CD8-positive, alpha-beta memory T cell (primary cell): ENCODE data around the gene LHX5. TPM values are rescaled to one million over a fixed set of nuclear protein-coding genes. Genes with fewer than 3 reads are reported as not detected.

Experiments used
- CTCF ChIA-PET: fragments of 350-600 bp; sonication (Branson Sonifier 250); formaldehyde crosslinking; loops from one replicate; lab custom pipeline; 2021; ENCODE audit warnings: antibody characterized with exemption; lab: Charles Lee
- POLR2A ChIA-PET: fragments of 350-600 bp; sonication (Branson Sonifier 250); formaldehyde crosslinking; loops from one replicate; lab custom pipeline; 2021; ENCODE audit warnings: antibody characterized with exemption; lab: Charles Lee
- DNase-seq, 5 donors: peaks; one replicate each; pipeline versions ENCODE4 v3.0.0 to v3.0.0-alpha.2; 2020 to 2022; ENCODE audit warnings: mixed read lengths in 1 of 5
- H3K27ac ChIP-seq: one replicate; pipeline ENCODE4 v1.7.0; 2013; ENCODE audit warnings: low read depth, mild to moderate bottlenecking, low read length, moderate library complexity
- H3K27me3 ChIP-seq: 2 replicates; pipeline ENCODE4 v1.7.0; 2013; ENCODE audit warnings: low read length, mild to moderate bottlenecking; ENCODE audit not compliant: insufficient read depth, poor library complexity, severe bottlenecking
- H3K36me3 ChIP-seq: 2 replicates; pipeline ENCODE4 v1.7.0; 2013; ENCODE audit warnings: mild to moderate bottlenecking, low read length, moderate library complexity; ENCODE audit not compliant: insufficient read depth
- H3K4me1 ChIP-seq: 2 replicates; pipeline ENCODE4 v1.7.0; 2013; ENCODE audit warnings: mild to moderate bottlenecking, low read length, moderate library complexity; ENCODE audit not compliant: insufficient read depth
- H3K4me3 ChIP-seq: 2 replicates; pipeline ENCODE4 v1.7.0; 2013; ENCODE audit warnings: mild to moderate bottlenecking, low read length
- H3K9me3 ChIP-seq: 2 replicates; pipeline ENCODE4 v1.7.0; 2013; ENCODE audit warnings: mild to moderate bottlenecking, low read length
- H3K27ac Mint-ChIP-seq, 8 donors: one replicate each; pipeline ENCODE4 v1.8.0; 2020 to 2021; ENCODE audit warnings: mixed read lengths in 8 of 8, mild to moderate bottlenecking in 6 of 8, inconsistent platforms in 3 of 8, moderate library complexity in 3 of 8
- H3K27me3 Mint-ChIP-seq, 2 donors: one replicate each; pipeline ENCODE4 v1.8.0; 2020 to 2021; ENCODE audit warnings: mixed read lengths in 2 of 2, mild to moderate bottlenecking in 1 of 2, moderate library complexity in 1 of 2
- H3K36me3 Mint-ChIP-seq, 3 donors: one replicate each; pipeline ENCODE4 v1.8.0; 2020 to 2021; ENCODE audit warnings: mixed read lengths in 3 of 3, inconsistent platforms in 1 of 3, mild to moderate bottlenecking in 1 of 3
- H3K4me1 Mint-ChIP-seq, 3 donors: one replicate each; pipeline ENCODE4 v1.8.0; 2020 to 2021; ENCODE audit warnings: mixed read lengths in 3 of 3, inconsistent platforms in 1 of 3, mild to moderate bottlenecking in 1 of 3
- H3K4me3 Mint-ChIP-seq, 7 donors: one replicate each; pipeline ENCODE4 v1.8.0; 2020 to 2021; ENCODE audit warnings: mixed read lengths in 7 of 7, mild to moderate bottlenecking in 6 of 7, moderate library complexity in 4 of 7, inconsistent platforms in 2 of 7
- H3K9me3 Mint-ChIP-seq, 5 donors: one replicate each; pipeline ENCODE4 v1.8.0; 2020 to 2022; ENCODE audit warnings: mixed read lengths in 5 of 5, mild to moderate bottlenecking in 3 of 5, moderate library complexity in 2 of 5, inconsistent platforms in 1 of 5
- polyA plus RNA-seq: library from polyadenylated mRNA; unstranded; fragments of 300-500 nt; fragmentation: Illumina TruSeq; gene quantifications from one replicate; pipeline ENCODE4 v1.2.3, GENCODE V29; 2021
- total RNA-seq, 2 experiments: library from RNA; stranded (reverse); gene quantifications; one replicate each; pipeline ENCODE4 v1.2.3, GENCODE V29; 2021

Gene LHX5
- total and polyA plus RNA-seq, 3 experiments from 2014 or later = not detected

DNA sequence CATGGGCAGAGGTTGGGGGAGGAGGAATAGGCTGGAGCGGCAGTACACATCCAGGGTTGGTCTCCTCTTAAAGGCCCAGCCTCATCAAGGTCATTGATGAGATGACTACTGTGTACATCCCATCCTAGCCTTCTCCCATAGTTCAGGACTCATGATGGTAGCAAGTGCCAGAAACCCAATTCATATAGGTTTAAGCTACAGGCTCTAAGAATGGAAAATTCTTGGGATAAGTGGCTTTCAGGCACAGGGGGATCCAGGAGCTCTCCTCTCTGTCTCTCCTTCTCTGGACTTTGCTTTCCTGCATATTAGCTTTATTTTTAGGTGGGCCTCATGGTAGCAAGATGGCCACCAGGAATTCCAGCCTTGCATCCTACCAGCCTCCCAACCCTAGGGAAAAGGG lies 43.2 kb downstream of the LHX5 start:
- Histone ChIP-seq H3K9me3 (no peaks in the 10 kb centered on the region), H3K4me1 (no peaks in the 10 kb centered on the region), H3K27me3 (peaks cover 4% of the 10 kb centered on the region), H3K36me3 (no peaks in the 10 kb centered on the region), H3K27ac (no peak overlapping the region), H3K4me3 (no peak overlapping the region)
- H3K27me3 Mint-ChIP-seq = peaks cover 11 to 22% of the 10 kb centered on the region in 2 donors
- ChIA-PET CTCF (interaction anchor here (1.0 kb wide), 1 partner anchor 231 kb away, joined by 3 read pairs; no protein-coding TSS in a partner anchor), POLR2A (no interaction called here)
- peaks cover 0 to 2% (median 0%) of the 10 kb centered on the region in 3 donors for H3K4me1 Mint-ChIP-seq
- H3K27ac Mint-ChIP-seq = no peak overlapping the region
- no peaks in the 10 kb centered on the region for H3K36me3 Mint-ChIP-seq
- no peaks in the 10 kb centered on the region for H3K9me3 Mint-ChIP-seq
- H3K4me3 Mint-ChIP-seq = no peak overlapping the region
- no peak for DNase-seq

DNA sequence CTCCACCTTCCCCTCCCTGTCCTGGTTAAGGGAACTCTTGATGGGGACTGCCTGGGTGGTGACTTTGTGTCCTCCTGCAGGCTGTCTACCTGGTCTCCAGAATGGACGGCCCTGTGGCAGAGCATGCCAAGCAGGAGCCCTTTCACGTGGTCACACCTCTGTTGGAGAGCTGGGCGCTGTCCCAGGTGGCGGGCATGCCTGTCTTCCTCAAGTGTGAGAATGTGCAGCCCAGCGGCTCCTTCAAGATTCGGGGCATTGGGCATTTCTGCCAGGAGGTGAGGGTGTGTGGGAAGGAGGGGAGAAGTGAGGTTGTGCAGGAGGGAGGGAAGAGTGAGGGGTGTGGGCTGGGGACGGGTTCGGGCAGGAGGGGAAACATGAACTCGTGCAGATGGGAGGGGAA lies 43.8 kb downstream of the LHX5 start:
- peaks cover 4% of the 10 kb centered on the region for H3K27me3 ChIP-seq
- Mint-ChIP-seq H3K27ac (no peak overlapping the region), H3K4me3 (no peak overlapping the region)

GRCh38 chr12:113425960-113426453 lies 45.7 kb downstream of the LHX5 start:
- H3K27me3 ChIP-seq = peaks cover 4% of the 10 kb centered on the region
- H3K4me1 ChIP-seq = no peaks in the 10 kb centered on the region
- POLR2A ChIA-PET = no interaction called here
- no peak overlapping the region for H3K4me3 ChIP-seq
- Mint-ChIP-seq H3K9me3 (no peaks in the 10 kb centered on the region), H3K4me1 (peaks cover 0 to 5% (median 3%) of the 10 kb centered on the region in 3 donors), H3K4me3 (no peak overlapping the region), H3K36me3 (no peaks in the 10 kb centered on the region), H3K27me3 (peaks cover 11 to 20% of the 10 kb centered on the region in 2 donors), H3K27ac (no peak overlapping the region)
- H3K36me3 ChIP-seq = no peaks in the 10 kb centered on the region
- CTCF ChIA-PET = interaction anchor here (0.9 to 1.6 kb wide), 4 partner anchors 17 to 231 kb away, joined by 3 to 9 read pairs (median 4); no protein-coding TSS in a partner anchor
- DNase-seq = no peak
- no peak overlapping the region for H3K27ac ChIP-seq
- no peaks in the 10 kb centered on the region for H3K9me3 ChIP-seq

More for the DNA sequence above, 43.8 kb downstream of the LHX5 start:
- H3K9me3 Mint-ChIP-seq = no peaks in the 10 kb centered on the region
- H3K36me3 Mint-ChIP-seq = no peaks in the 10 kb centered on the region
- DNase-seq = no peak
- Histone ChIP-seq H3K4me3 (no peak overlapping the region), H3K27ac (no peak overlapping the region), H3K9me3 (no peaks in the 10 kb centered on the region), H3K4me1 (no peaks in the 10 kb centered on the region), H3K36me3 (no peaks in the 10 kb centered on the region)
- H3K27me3 Mint-ChIP-seq = peaks cover 11 to 22% of the 10 kb centered on the region in 2 donors
- ChIA-PET POLR2A (no interaction called here), CTCF (interaction anchor here (1.0 kb wide), 1 partner anchor 231 kb away, joined by 3 read pairs; no protein-coding TSS in a partner anchor)
- peaks cover 0 to 2% (median 0%) of the 10 kb centered on the region in 3 donors for H3K4me1 Mint-ChIP-seq

DNA sequence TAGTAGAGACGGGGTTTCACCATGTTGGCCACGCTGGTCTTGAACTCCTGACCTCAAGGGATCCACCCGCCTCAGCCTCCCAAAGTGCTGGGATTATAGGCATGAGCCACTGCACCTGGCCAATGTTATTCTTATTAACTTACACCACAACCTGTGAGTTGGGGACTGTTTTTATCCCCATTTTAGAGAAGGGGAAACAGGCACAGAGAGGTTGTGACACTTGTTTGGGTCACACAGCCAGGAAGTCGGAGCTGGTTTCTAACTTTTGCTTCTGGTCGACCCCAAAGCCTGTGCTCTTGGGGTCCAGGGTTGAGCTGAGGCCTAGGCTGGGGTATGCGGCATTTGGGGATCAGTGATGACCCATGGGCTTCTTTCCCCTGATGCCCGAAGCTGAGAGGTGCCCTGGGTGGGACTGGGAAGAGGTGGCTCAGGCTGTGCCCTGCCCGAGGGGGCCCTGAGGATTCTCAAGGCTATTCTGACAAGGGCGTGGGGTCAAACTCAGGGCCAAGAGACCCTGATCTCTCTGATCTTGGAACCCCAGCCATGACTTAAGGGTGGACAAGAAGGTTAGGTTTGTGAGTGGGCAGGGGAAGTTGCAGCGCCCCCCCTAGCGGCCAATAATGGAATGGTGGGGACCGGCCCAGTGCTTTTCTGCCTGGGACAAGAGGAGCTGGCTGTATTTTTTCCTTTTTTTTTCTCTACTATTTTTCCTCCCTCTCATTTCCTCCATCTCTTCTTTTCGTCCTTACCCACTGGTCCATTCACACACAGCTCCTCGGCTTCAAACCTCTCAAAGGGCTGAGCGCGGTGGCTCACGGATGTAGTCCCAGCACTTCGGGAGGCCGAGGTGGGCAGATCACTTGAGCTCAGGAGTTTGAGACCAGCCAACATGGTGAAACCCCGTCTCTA lies 46.5 kb downstream of the LHX5 start:
- CTCF ChIA-PET = interaction anchor here (0.9 to 1.6 kb wide), 4 partner anchors 16 to 230 kb away, joined by 3 to 9 read pairs (median 4); no protein-coding TSS in a partner anchor

GRCh38 chr12:113424456-113424855 lies 47.2 kb downstream of the LHX5 start:
- Mint-ChIP-seq H3K4me1 (peaks cover 0 to 3% (median 3%) of the 10 kb centered on the region in 3 donors), H3K36me3 (no peaks in the 10 kb centered on the region), H3K9me3 (no peaks in the 10 kb centered on the region), H3K27ac (no peak overlapping the region), H3K4me3 (no peak overlapping the region), H3K27me3 (peaks cover 10 to 12% of the 10 kb centered on the region in 2 donors)
- Histone ChIP-seq H3K36me3 (no peaks in the 10 kb centered on the region), H3K4me1 (no peaks in the 10 kb centered on the region), H3K9me3 (no peaks in the 10 kb centered on the region), H3K27me3 (peaks cover 4% of the 10 kb centered on the region), H3K4me3 (no peak overlapping the region), H3K27ac (no peak overlapping the region)
- no peak for DNase-seq
- ChIA-PET POLR2A (no interaction called here), CTCF (interaction anchor here (1.6 kb wide), 1 partner anchor 230 kb away, joined by 9 read pairs; no protein-coding TSS in a partner anchor)

More for the DNA sequence above, 46.5 kb downstream of the LHX5 start:
- Mint-ChIP-seq H3K27ac (peak overlapping the region in 1 of 8 donors; percentile 43), H3K9me3 (no peaks in the 10 kb centered on the region), H3K4me3 (no peak overlapping the region), H3K36me3 (no peaks in the 10 kb centered on the region), H3K27me3 (peaks cover 11 to 13% of the 10 kb centered on the region in 2 donors), H3K4me1 (peaks cover 0 to 3% (median 3%) of the 10 kb centered on the region in 3 donors)
- H3K4me1 ChIP-seq = no peaks in the 10 kb centered on the region
- POLR2A ChIA-PET = no interaction called here
- no peak overlapping the region for H3K4me3 ChIP-seq
- no peaks in the 10 kb centered on the region for H3K36me3 ChIP-seq
- no peak overlapping the region for H3K27ac ChIP-seq
- peaks cover 4% of the 10 kb centered on the region for H3K27me3 ChIP-seq
- no peaks in the 10 kb centered on the region for H3K9me3 ChIP-seq
- DNase-seq = peak; percentile 17 to 62 (median 21)

DNA sequence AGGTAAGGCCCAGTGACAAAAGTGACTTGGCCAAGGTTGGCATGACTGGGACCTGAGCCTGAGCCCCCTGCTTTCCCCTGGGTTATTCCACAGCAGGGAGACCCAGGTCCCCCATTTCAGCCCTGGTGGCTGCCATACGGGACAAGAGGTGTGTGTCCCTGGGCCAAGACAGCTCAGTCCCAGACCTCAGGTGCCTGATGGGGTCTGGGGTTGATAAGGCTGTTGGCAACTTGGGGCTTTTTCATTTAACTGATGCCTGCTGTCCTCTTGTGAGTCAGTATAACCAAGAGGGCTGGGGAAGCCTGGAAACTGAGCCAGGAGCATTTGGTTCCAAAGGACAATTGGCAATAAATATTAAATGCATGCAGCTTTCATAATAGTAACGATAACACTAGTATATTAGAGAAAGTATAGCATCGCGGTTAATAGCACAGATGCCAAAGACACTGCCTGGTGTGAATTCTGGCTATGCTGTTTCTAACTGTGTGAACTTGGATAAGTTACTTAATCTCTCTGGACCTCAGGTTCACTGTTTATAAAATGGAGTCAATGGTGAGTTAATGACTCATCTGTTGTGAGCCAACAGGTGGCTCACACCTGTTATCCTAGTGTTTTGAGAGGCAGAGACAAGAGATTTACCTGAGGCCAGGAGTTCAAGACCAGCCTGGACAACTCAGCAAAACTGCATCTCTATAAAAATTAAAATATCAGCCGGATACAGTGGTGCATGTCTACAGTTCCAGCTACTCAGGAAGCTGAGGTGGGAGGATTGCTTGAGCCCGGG lies 48.6 kb downstream of the LHX5 start:
- peaks cover 8 to 12% of the 10 kb centered on the region in 2 donors for H3K27me3 Mint-ChIP-seq
- no peaks in the 10 kb centered on the region for H3K36me3 Mint-ChIP-seq
- peaks cover 0 to 3% (median 3%) of the 10 kb centered on the region in 3 donors for H3K4me1 Mint-ChIP-seq
- H3K4me3 Mint-ChIP-seq = no peak overlapping the region
- Histone ChIP-seq H3K36me3 (no peaks in the 10 kb centered on the region), H3K27ac (peak overlapping the region; percentile 82), H3K4me1 (no peaks in the 10 kb centered on the region), H3K9me3 (no peaks in the 10 kb centered on the region), H3K27me3 (no peaks in the 10 kb centered on the region), H3K4me3 (no peak overlapping the region)
- no peak overlapping the region for H3K27ac Mint-ChIP-seq
- CTCF ChIA-PET = no interaction called here
- POLR2A ChIA-PET = no interaction called here
- DNase-seq = no peak
- no peaks in the 10 kb centered on the region for H3K9me3 Mint-ChIP-seq

GRCh38 chr12:113422030-113422885 lies 49.4 kb downstream of the LHX5 start, which contains the start of gene SDSL:
SDSL (plus strand) TSS chr12:113422380; CDS start chr12:113427983, 5,603 bp downstream.
- peak within 1 kb of the TSS; percentile 82 for H3K27ac ChIP-seq
- peak within 1 kb of the TSS in 1 of 8 donors; percentile 71 for H3K27ac Mint-ChIP-seq
- no peaks in the 10 kb centered on the region for H3K36me3 Mint-ChIP-seq
- H3K27me3 Mint-ChIP-seq = peaks cover 7 to 12% of the 10 kb centered on the region in 2 donors
- peaks cover 0 to 3% (median 3%) of the 10 kb centered on the region in 3 donors for H3K4me1 Mint-ChIP-seq
- ChIA-PET CTCF (no interaction called here), POLR2A (no interaction called here)
- no peaks in the 10 kb centered on the region for H3K36me3 ChIP-seq
- no peaks in the 10 kb centered on the region for H3K9me3 ChIP-seq
- no peaks in the 10 kb centered on the region for H3K4me1 ChIP-seq
- DNase-seq = no peak
- no peaks in the 10 kb centered on the region for H3K9me3 Mint-ChIP-seq
- H3K4me3 ChIP-seq = no peak within 1 kb of the TSS
- no peaks in the 10 kb centered on the region for H3K27me3 ChIP-seq
- H3K4me3 Mint-ChIP-seq = peak within 1 kb of the TSS in 1 of 7 donors; percentile 85
